HCT116 (cell line): ENCODE data around the gene PAX2. TPM values are rescaled to one million over a fixed set of nuclear protein-coding genes. Genes with fewer than 3 reads are reported as not detected.

ENCODE experiments used
- ATAC-seq: fragments of 200-7000 bp; cut with Tn5 transposase; 2 replicates; pipeline ENCODE4 v1.9.1; 2020; ENCODE audit warnings: mild to moderate bottlenecking, moderate library complexity
- BruUV-seq: library from RNA; stranded (reverse); fragments of 400-500 nt; replicated peaks from 2 replicates; lab custom pipeline; 2021; lab: Mats Ljungman, UMichigan
- CTCF ChIA-PET: fragments of 300-600 bp; sonication (Branson Sonifier 250); formaldehyde crosslinking; loops from one replicate; lab custom pipeline; 2021; ENCODE audit warnings: antibody characterized with exemption; lab: Charles Lee
- POLR2A ChIA-PET: fragments of 300-600, 350-600 bp; sonication (Branson Sonifier 250); formaldehyde crosslinking; loops from one replicate; lab custom pipeline; 2021; ENCODE audit warnings: antibody characterized with exemption; lab: Charles Lee
- RAD21 ChIA-PET, 2 experiments: fragments of 300-600 bp; sonication (Branson Sonifier 250); formaldehyde crosslinking; loops; one replicate each; lab custom pipeline; 2023; ENCODE audit warnings: low total read pairs in 2 of 2; ENCODE audit not compliant: uncharacterized antibody in 2 of 2, unreplicated experiment in 2 of 2, low non-redundant PET in 1 of 2; lab: Charles Lee
- DNase-seq: peaks from one replicate; pipeline ENCODE4 v3.0.0-alpha.2; 2010; ENCODE audit warnings: low read depth, low spot score
- H2AFZ ChIP-seq: fragments of 200-600 bp; shearing (Covaris generic), sonication (generic); 2 replicates; pipeline ENCODE4 v1.6.1; 2017; ENCODE audit warnings: low read depth, mixed run types, mixed read lengths, antibody characterized with exemption, low read length; ENCODE audit not compliant: poor library complexity, severe bottlenecking
- H3K27ac ChIP-seq: 2 replicates; pipeline ENCODE4 v1.5.1; 2012; ENCODE audit warnings: low read depth, low read length
- H3K27me3 ChIP-seq: fragments of 200-600 bp; sonication (generic); 2 replicates; pipeline ENCODE4 v1.6.1; 2016; ENCODE audit warnings: mixed run types, low read length, mixed read lengths; ENCODE audit not compliant: insufficient read depth
- H3K36me3 ChIP-seq, 2 experiments: fragments of 200-500 bp in 1 of 2; fragments of 200-600 bp in 1 of 2; sonication (Bioruptor generic) in 1 of 2; sonication (generic) in 1 of 2; 2 replicates each; pipeline versions ENCODE4 v1.5.1 to v1.6.1; 2014 to 2016; ENCODE audit warnings: low read length in 2 of 2, inconsistent platforms in 1 of 2, mixed read lengths in 1 of 2, mixed run types in 1 of 2; ENCODE audit not compliant: insufficient read depth in 2 of 2, control insufficient read depth in 1 of 2
- H3K4me1 ChIP-seq, 2 experiments: fragments of 200-600 bp in 1 of 2; sonication (generic) in 1 of 2; 2 replicates each; pipeline versions ENCODE4 v1.5.1 to v1.6.1; 2012 to 2017; ENCODE audit warnings: low read length in 2 of 2, inconsistent platforms in 1 of 2, mild to moderate bottlenecking in 1 of 2, mixed read lengths in 1 of 2, mixed run types in 1 of 2, moderate library complexity in 1 of 2; ENCODE audit not compliant: insufficient read depth in 2 of 2, control insufficient read depth in 1 of 2
- H3K4me2 ChIP-seq: fragments of 200-600 bp; sonication (generic); 2 replicates; pipeline ENCODE4 v1.6.1; 2017; ENCODE audit warnings: mixed run types, low read length, mixed read lengths
- H3K4me3 ChIP-seq, 2 experiments: fragments of 200-600 bp in 1 of 2; sonication (generic) in 1 of 2; replicated peaks in 1 of 2; 2 replicates each; pipeline ENCODE4 v1.5.1; 2011 to 2016; ENCODE audit warnings: low read length in 2 of 2, control low read depth in 1 of 2, low read depth in 1 of 2, mild to moderate bottlenecking in 1 of 2, mixed read lengths in 1 of 2, mixed run types in 1 of 2
- H3K79me2 ChIP-seq: fragments of 200-600 bp; sonication (generic); 2 replicates; pipeline ENCODE4 v1.6.1; 2017; ENCODE audit warnings: mild to moderate bottlenecking, mixed run types, low read length, moderate library complexity, mixed read lengths; ENCODE audit not compliant: insufficient read depth
- H3K9ac ChIP-seq: fragments of 200-600 bp; sonication (generic); 2 replicates; pipeline ENCODE4 v1.6.1; 2016; ENCODE audit warnings: low read length, mixed read lengths
- H3K9me2 ChIP-seq: fragments of 200-600 bp; sonication (generic), shearing (Covaris generic); 2 replicates; pipeline ENCODE4 v1.6.1; 2017; ENCODE audit warnings: mixed run types, mild to moderate bottlenecking, moderate library complexity; ENCODE audit not compliant: insufficient read depth
- H3K9me3 ChIP-seq, 2 experiments: fragments of 200-500 bp in 1 of 2; fragments of 200-600 bp in 1 of 2; sonication (Bioruptor generic) in 1 of 2; sonication (generic) in 1 of 2; 2 replicates each; pipeline ENCODE4 v1.6.1; 2014 to 2017; ENCODE audit warnings: low read length in 2 of 2, mixed read lengths in 2 of 2, inconsistent platforms in 1 of 2, low read depth in 1 of 2, mild to moderate bottlenecking in 1 of 2, mixed run types in 1 of 2, moderate library complexity in 1 of 2; ENCODE audit not compliant: control insufficient read depth in 1 of 2, insufficient read depth in 1 of 2
- H4K20me1 ChIP-seq: fragments of 200-600 bp; sonication (generic), shearing (Covaris generic); 2 replicates; pipeline ENCODE4 v1.6.1; 2017; ENCODE audit warnings: mixed run types, mild to moderate bottlenecking, moderate library complexity; ENCODE audit not compliant: insufficient read depth
- CBX3 ChIP-seq: IDR thresholded peaks from 2 replicates; pipeline ENCODE4 v1.6.1; 2012; ENCODE audit warnings: low read depth
- EGR1 ChIP-seq: IDR thresholded peaks from 2 replicates; pipeline ENCODE4 v1.6.1; 2012; ENCODE audit warnings: low read depth
- EZH2phosphoT487 ChIP-seq: fragments of 200-600 bp; IDR thresholded peaks from 2 replicates; pipeline ENCODE4 v1.6.1; 2018; ENCODE audit warnings: antibody characterized with exemption, borderline replicate concordance
- JUND ChIP-seq: IDR thresholded peaks from 2 replicates; pipeline ENCODE4 v1.6.1; 2012
- POLR2AphosphoS5 ChIP-seq: IDR thresholded peaks from 2 replicates; pipeline ENCODE4 v1.6.1; 2011; ENCODE audit warnings: mild to moderate bottlenecking, low read depth, low read length, moderate library complexity
- RAD21 ChIP-seq: IDR thresholded peaks from 2 replicates; pipeline ENCODE4 v1.6.1; 2012; ENCODE audit warnings: low read depth, mild to moderate bottlenecking
- REST ChIP-seq: IDR thresholded peaks from 2 replicates; pipeline ENCODE4 v1.6.1; 2012; ENCODE audit warnings: low read depth
- SIN3A ChIP-seq: IDR thresholded peaks from 2 replicates; pipeline ENCODE4 v1.6.1; 2012; ENCODE audit warnings: low read depth
- SRF ChIP-seq: IDR thresholded peaks from 2 replicates; pipeline ENCODE4 v1.6.1; 2012; ENCODE audit warnings: low read depth
- YY1 ChIP-seq: IDR thresholded peaks from 2 replicates; pipeline ENCODE4 v1.6.1; 2011; ENCODE audit warnings: low read length, low read depth, moderate library complexity, mild to moderate bottlenecking; ENCODE audit not compliant: insufficient replicate concordance; ENCODE audit errors: extremely low read depth
- ZFX ChIP-seq: fragments of 450-650 bp; IDR thresholded peaks from 2 replicates; pipeline ENCODE4 v1.6.1; 2017
- ZNF274 ChIP-seq: fragments of 200-500 bp; sonication (Bioruptor generic); IDR thresholded peaks from 2 replicates; pipeline ENCODE4 v1.6.1; 2014; ENCODE audit warnings: mild to moderate bottlenecking, low read depth, low read length, inconsistent platforms
- intact Hi-C: fragments of 100-400 bp; cut with micrococcal nuclease; formaldehyde crosslinking; loops from 2 replicates; pipeline ENCODE4 v1.10.0; 2022
- total RNA-seq: library from RNA; stranded (reverse); gene quantifications from one replicate; pipeline ENCODE4 v1.2.1, GENCODE V29; 2021; ENCODE audit not compliant: unreplicated experiment
- TF ChIP-seq, protein P1 (sequence below): IDR thresholded peaks from 2 replicates; pipeline ENCODE4 v1.6.1; 2012

PAX2 gene
- total RNA-seq, 1 experiment from 2014 or later, result 5.0 TPM

- no peak for ATAC-seq
- TF ChIP-seq ZNF274, result no peak
- TF ChIP-seq, protein P1, sequence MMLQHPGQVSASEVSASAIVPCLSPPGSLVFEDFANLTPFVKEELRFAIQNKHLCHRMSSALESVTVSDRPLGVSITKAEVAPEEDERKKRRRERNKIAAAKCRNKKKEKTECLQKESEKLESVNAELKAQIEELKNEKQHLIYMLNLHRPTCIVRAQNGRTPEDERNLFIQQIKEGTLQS, result no peak
- TF ChIP-seq RAD21, result no peak
- no peak for TF ChIP-seq EGR1
- TF ChIP-seq CBX3, result no peak
- TF ChIP-seq POLR2AphosphoS5, result no peak
- no peak for TF ChIP-seq SIN3A
- TF ChIP-seq SRF, result no peak
- TF ChIP-seq REST, result no peak
- no peak for TF ChIP-seq ZFX
- TF ChIP-seq EZH2phosphoT487, result no peak
- no peak for TF ChIP-seq JUND
- TF ChIP-seq YY1, result no peak
- Histone ChIP-seq H2AFZ (no peak overlapping the region), H3K9ac (no peak overlapping the region), H3K9me2 (no peaks in the 10 kb centered on the region), H3K79me2 (no peaks in the 10 kb centered on the region), H3K27me3 (no peaks in the 10 kb centered on the region), H4K20me1 (no peaks in the 10 kb centered on the region), H3K4me2 (no peak overlapping the region), H3K4me3 (no peak overlapping the region), H3K4me1 (peaks cover 4 to 7% of the 10 kb centered on the region in 2 experiments; a peak in 3 of 4 replicates), H3K9me3 (no peaks in the 10 kb centered on the region), H3K36me3 (no peaks in the 10 kb centered on the region), H3K27ac (no peak overlapping the region)
- BruUV-seq, result no TSS peak
- ChIA-PET CTCF (interaction anchor here (0.7 kb wide), 1 partner anchor 214 kb away, joined by 3 read pairs; no protein-coding TSS in a partner anchor), POLR2A (no interaction called here), RAD21 (no interaction called here)
- no peak for DNase-seq
- intact Hi-C loops, result no loop called here
These were observed 9.1 kb upstream of the PAX2 start for GRCh38 chr10:100736144-100736808.
